OCI-LY7 (cell line): ENCODE results near the gene DAP3.

Experiments used
- CTCF ChIP-seq: fragments of 200-600 bp; sonication (generic); conservative IDR thresholded peaks from 2 replicates; pipeline ENCODE4 v1.5.1; 2014; ENCODE audit warnings: mild to moderate bottlenecking, antibody characterized with exemption, low read length, moderate library complexity, mixed read lengths
- EZH2phosphoT487 ChIP-seq: fragments of 200-600 bp; sonication (generic); IDR thresholded peaks from 2 replicates; pipeline ENCODE4 v1.6.1; 2018; ENCODE audit warnings: low read depth, borderline replicate concordance, mild to moderate bottlenecking, mixed run types, antibody characterized with exemption, low read length, moderate library complexity, mixed read lengths

- TF ChIP-seq CTCF = no peak
- TF ChIP-seq EZH2phosphoT487 = no peak
Measured at GRCh38 chr1:155680531-155680930, 8.4 kb upstream of the DAP3 start.
